Neural progenitor cell (in vitro differentiated cells): Measurements from ENCODE around the gene KCNB1. TPM values are rescaled to one million over a fixed set of nuclear protein-coding genes. Genes with fewer than 3 reads are reported as not detected.

Source experiments
- DNase-seq: peaks from one replicate; pipeline ENCODE4 v3.0.0-alpha.2; 2016; ENCODE audit warnings: low spot score
- H2AFZ ChIP-seq: fragments of 200-600 bp; sonication (generic); replicated peaks from 2 replicates; pipeline ENCODE4 v1.6.1; 2016; ENCODE audit warnings: antibody characterized with exemption
- H3F3A ChIP-seq: fragments of 200-600 bp; sonication (generic); 2 replicates; pipeline ENCODE4 v1.6.1; 2016; ENCODE audit warnings: antibody characterized with exemption, low read depth
- H3K27ac ChIP-seq: fragments of 200-600 bp; sonication (generic); 2 replicates; pipeline ENCODE4 v1.5.1; 2016; ENCODE audit warnings: mild to moderate bottlenecking
- H3K27me3 ChIP-seq: fragments of 200-600 bp; sonication (generic); 2 replicates; pipeline ENCODE4 v1.6.1; 2016; ENCODE audit warnings: mild to moderate bottlenecking, moderate library complexity
- H3K36me3 ChIP-seq: fragments of 200-600 bp; sonication (generic); 2 replicates; pipeline ENCODE4 v1.5.1; 2016
- H3K4me1 ChIP-seq: fragments of 200-600 bp; sonication (generic); 2 replicates; pipeline ENCODE4 v1.6.1; 2016; ENCODE audit warnings: mixed run types
- H3K4me2 ChIP-seq: fragments of 200-600 bp; sonication (generic); 2 replicates; pipeline ENCODE4 v1.6.1; 2016
- H3K4me3 ChIP-seq: fragments of 200-600 bp; sonication (generic); 2 replicates; pipeline ENCODE4 v1.5.1; 2016
- H3K79me2 ChIP-seq: fragments of 200-600 bp; sonication (generic); 2 replicates; pipeline ENCODE4 v1.6.1; 2016; ENCODE audit warnings: low read depth
- H3K9ac ChIP-seq: fragments of 200-600 bp; sonication (generic); 2 replicates; pipeline ENCODE4 v1.6.1; 2016
- H3K9me3 ChIP-seq: fragments of 200-600 bp; sonication (generic); 2 replicates; pipeline ENCODE4 v1.5.1; 2016; ENCODE audit warnings: low read depth
- H4K20me1 ChIP-seq: fragments of 200-600 bp; sonication (generic); 2 replicates; pipeline ENCODE4 v1.6.1; 2016; ENCODE audit warnings: low read depth
- H3K27ac Mint-ChIP-seq: 3 replicates; pipeline ENCODE4 v1.8.0; 2021; ENCODE audit warnings: mixed read lengths
- H3K27me3 Mint-ChIP-seq: 2 replicates; pipeline ENCODE4 v1.8.0; 2022; ENCODE audit warnings: low read depth, mild to moderate bottlenecking, inconsistent platforms, moderate library complexity, mixed read lengths; ENCODE audit not compliant: insufficient read depth
- H3K36me3 Mint-ChIP-seq: 3 replicates; pipeline ENCODE4 v1.8.0; 2021; ENCODE audit warnings: mixed read lengths
- H3K4me1 Mint-ChIP-seq: 3 replicates; pipeline ENCODE4 v1.8.0; 2021; ENCODE audit warnings: mixed read lengths
- H3K4me3 Mint-ChIP-seq: 3 replicates; pipeline ENCODE4 v1.8.0; 2021; ENCODE audit warnings: mild to moderate bottlenecking, moderate library complexity, mixed read lengths
- H3K9me3 Mint-ChIP-seq: 3 replicates; pipeline ENCODE4 v1.8.0; 2020; ENCODE audit warnings: mixed read lengths
- CTCF ChIP-seq: fragments of 200-600 bp; sonication (generic); IDR thresholded peaks from 2 replicates; pipeline ENCODE4 v1.5.1; 2017; ENCODE audit warnings: antibody characterized with exemption, mild to moderate bottlenecking
- EZH2 ChIP-seq: fragments of 200-600 bp; sonication (generic); IDR thresholded peaks from 2 replicates; pipeline ENCODE4 v1.6.1; 2017; ENCODE audit warnings: antibody characterized with exemption, mild to moderate bottlenecking, moderate library complexity
- EZH2phosphoT487 ChIP-seq: fragments of 200-600 bp; sonication (generic); IDR thresholded peaks from 2 replicates; pipeline ENCODE4 v1.6.1; 2017; ENCODE audit warnings: antibody characterized with exemption
- total RNA-seq: library from RNA; depleted of rRNA; stranded (reverse); fragments of >200 nt; gene quantifications from 2 replicates; pipeline ENCODE4 v1.2.3, GENCODE V29; 2015; ENCODE audit warnings: low replicate concordance

The KCNB1 gene
- total RNA-seq, 1 donor from 2014 or later = 0.97 TPM

GRCh38 chr20:49460916-49461315 lies 21.6 kb downstream of the KCNB1 start:
- peaks cover 12% of the 10 kb centered on the region for H3K27me3 Mint-ChIP-seq
- no peak overlapping the region for H3K4me3 ChIP-seq
- TF ChIP-seq CTCF (no peak), EZH2 (no peak), EZH2phosphoT487 (no peak)
- H3K27me3 ChIP-seq = no peaks in the 10 kb centered on the region
- no peaks in the 10 kb centered on the region for H3K36me3 ChIP-seq
- no peaks in the 10 kb centered on the region for H3K9me3 Mint-ChIP-seq
- no peak overlapping the region for H2AFZ ChIP-seq
- no peak overlapping the region for H3K9ac ChIP-seq
- no peak overlapping the region for H3K27ac ChIP-seq
- H3K27ac Mint-ChIP-seq = no peak overlapping the region
- H3F3A ChIP-seq = no peaks in the 10 kb centered on the region
- no peaks in the 10 kb centered on the region for H4K20me1 ChIP-seq
- no peak overlapping the region for H3K4me3 Mint-ChIP-seq
- H3K4me1 Mint-ChIP-seq = no peaks in the 10 kb centered on the region
- H3K9me3 ChIP-seq = no peaks in the 10 kb centered on the region
- H3K4me1 ChIP-seq = no peaks in the 10 kb centered on the region
- no peak for DNase-seq
- H3K79me2 ChIP-seq = no peaks in the 10 kb centered on the region
- H3K36me3 Mint-ChIP-seq = no peaks in the 10 kb centered on the region
- no peak overlapping the region for H3K4me2 ChIP-seq

- H3K36me3 ChIP-seq = no peaks in the 10 kb centered on the region
- H3K9me3 ChIP-seq = no peaks in the 10 kb centered on the region
- no peak overlapping the region for H2AFZ ChIP-seq
- H3K4me1 ChIP-seq = no peaks in the 10 kb centered on the region
- H3F3A ChIP-seq = no peaks in the 10 kb centered on the region
- TF ChIP-seq EZH2phosphoT487 (no peak), EZH2 (no peak), CTCF (no peak)
- no peaks in the 10 kb centered on the region for H3K27me3 ChIP-seq
- no peaks in the 10 kb centered on the region for H3K4me1 Mint-ChIP-seq
- no peak overlapping the region for H3K4me3 Mint-ChIP-seq
- H3K79me2 ChIP-seq = no peaks in the 10 kb centered on the region
- H4K20me1 ChIP-seq = no peaks in the 10 kb centered on the region
- no peak overlapping the region for H3K4me3 ChIP-seq
- no peak overlapping the region for H3K27ac Mint-ChIP-seq
- no peak overlapping the region for H3K27ac ChIP-seq
- H3K9me3 Mint-ChIP-seq = no peaks in the 10 kb centered on the region
- H3K9ac ChIP-seq = no peak overlapping the region
- peaks cover 12% of the 10 kb centered on the region for H3K27me3 Mint-ChIP-seq
- DNase-seq = no peak
- H3K36me3 Mint-ChIP-seq = no peaks in the 10 kb centered on the region
- H3K4me2 ChIP-seq = no peak overlapping the region
Measured at GRCh38 chr20:49460131-49460530, 22.3 kb downstream of the KCNB1 start.

GRCh38 chr20:49459684-49460083 lies 22.8 kb downstream of the KCNB1 start:
- Histone ChIP-seq H3K27me3 (no peaks in the 10 kb centered on the region), H3K79me2 (no peaks in the 10 kb centered on the region), H4K20me1 (no peaks in the 10 kb centered on the region), H3K27ac (no peak overlapping the region), H3K9me3 (no peaks in the 10 kb centered on the region), H2AFZ (no peak overlapping the region), H3F3A (no peaks in the 10 kb centered on the region), H3K9ac (no peak overlapping the region), H3K4me1 (no peaks in the 10 kb centered on the region), H3K4me2 (no peak overlapping the region), H3K4me3 (no peak overlapping the region), H3K36me3 (no peaks in the 10 kb centered on the region)
- no peak for DNase-seq
- no peaks in the 10 kb centered on the region for H3K4me1 Mint-ChIP-seq
- no peak overlapping the region for H3K4me3 Mint-ChIP-seq
- H3K9me3 Mint-ChIP-seq = no peaks in the 10 kb centered on the region
- TF ChIP-seq EZH2phosphoT487 (no peak), CTCF (no peak), EZH2 (no peak)
- H3K27ac Mint-ChIP-seq = no peak overlapping the region
- peaks cover 16% of the 10 kb centered on the region for H3K27me3 Mint-ChIP-seq
- no peaks in the 10 kb centered on the region for H3K36me3 Mint-ChIP-seq

GRCh38 chr20:49457444-49457843 lies 25.0 kb downstream of the KCNB1 start:
- no peak overlapping the region for H3K4me3 Mint-ChIP-seq
- Histone ChIP-seq H4K20me1 (no peaks in the 10 kb centered on the region), H2AFZ (no peak overlapping the region), H3K9ac (no peak overlapping the region), H3K27me3 (no peaks in the 10 kb centered on the region), H3K27ac (no peak overlapping the region), H3K79me2 (no peaks in the 10 kb centered on the region), H3K4me3 (no peak overlapping the region), H3K4me2 (no peak overlapping the region), H3K9me3 (no peaks in the 10 kb centered on the region), H3K4me1 (no peaks in the 10 kb centered on the region), H3K36me3 (no peaks in the 10 kb centered on the region), H3F3A (no peaks in the 10 kb centered on the region)
- no peak for DNase-seq
- no peaks in the 10 kb centered on the region for H3K4me1 Mint-ChIP-seq
- TF ChIP-seq EZH2phosphoT487 (no peak), EZH2 (no peak), CTCF (no peak)
- no peaks in the 10 kb centered on the region for H3K36me3 Mint-ChIP-seq
- H3K27me3 Mint-ChIP-seq = peaks cover 14% of the 10 kb centered on the region
- no peaks in the 10 kb centered on the region for H3K9me3 Mint-ChIP-seq
- no peak overlapping the region for H3K27ac Mint-ChIP-seq
